Keratinocyte (primary cell): Measurements from ENCODE around the gene ABCC8. TPM values are rescaled to one million over a fixed set of nuclear protein-coding genes. Genes with fewer than 3 reads are reported as not detected.

ENCODE experiments used
- DNase-seq: peaks from one replicate; pipeline ENCODE4 v3.0.0-alpha.2; 2011; ENCODE audit warnings: low read depth, missing footprints, low spot score
- FAIRE-seq: peaks from 2 replicates; lab custom pipeline; 2011; peaks lifted over from hg19 to GRCh38; lab: Jason Lieb, UNC
- H2AFZ ChIP-seq: 2 replicates; pipeline ENCODE4 v1.6.0; 2012; ENCODE audit warnings: low read length, control low read depth, inconsistent platforms; ENCODE audit not compliant: control insufficient read depth
- H3K27ac ChIP-seq: 2 replicates; pipeline ENCODE4 v1.5.1; 2011; ENCODE audit warnings: low read length; ENCODE audit not compliant: control insufficient read depth, insufficient read depth
- H3K27me3 ChIP-seq: 3 replicates; pipeline ENCODE4 v1.6.0; 2011; ENCODE audit warnings: low read length; ENCODE audit not compliant: control insufficient read depth, insufficient read depth; ENCODE audit errors: extremely low read depth
- H3K36me3 ChIP-seq, 2 experiments: 2 replicates in 1 of 2; 3 replicates in 1 of 2; pipeline ENCODE4 v1.5.1; 2011; ENCODE audit warnings: low read length in 2 of 2, mild to moderate bottlenecking in 1 of 2; ENCODE audit not compliant: control insufficient read depth in 2 of 2, insufficient read depth in 2 of 2; ENCODE audit errors: extremely low read depth in 1 of 2
- H3K4me1 ChIP-seq: 3 replicates; pipeline ENCODE4 v1.5.1; 2011; ENCODE audit warnings: low read length; ENCODE audit not compliant: control insufficient read depth, insufficient read depth; ENCODE audit errors: extremely low read depth
- H3K4me2 ChIP-seq: 3 replicates; pipeline ENCODE4 v1.6.0; 2011; ENCODE audit warnings: low read depth, low read length; ENCODE audit not compliant: control insufficient read depth, insufficient read depth; ENCODE audit errors: extremely low read depth
- H3K4me3 ChIP-seq, 3 experiments: fragments of 200-600 bp in 1 of 3; sonication (generic) in 1 of 3; 2 replicates in 2 of 3; 3 replicates in 1 of 3; pipeline ENCODE4 v1.5.1; 2011 to 2016; ENCODE audit warnings: low read length in 3 of 3, mild to moderate bottlenecking in 3 of 3, control low read depth in 2 of 3, inconsistent platforms in 1 of 3, low read depth in 1 of 3, mixed read lengths in 1 of 3, mixed run types in 1 of 3, moderate library complexity in 1 of 3; ENCODE audit not compliant: control insufficient read depth in 2 of 3, insufficient read depth in 2 of 3; ENCODE audit errors: extremely low read depth in 1 of 3
- H3K79me2 ChIP-seq: 2 replicates; pipeline ENCODE4 v1.6.0; 2012; ENCODE audit warnings: low read length; ENCODE audit not compliant: control insufficient read depth, insufficient read depth
- H3K9ac ChIP-seq: 3 replicates; pipeline ENCODE4 v1.6.0; 2011; ENCODE audit warnings: low read length; ENCODE audit not compliant: control insufficient read depth, insufficient read depth; ENCODE audit errors: extremely low read depth
- H3K9me1 ChIP-seq: 3 replicates; pipeline ENCODE4 v1.6.0; 2011; ENCODE audit warnings: low read length; ENCODE audit not compliant: control insufficient read depth, insufficient read depth; ENCODE audit errors: extremely low read depth
- H3K9me3 ChIP-seq: 2 replicates; pipeline ENCODE4 v1.5.1; 2012; ENCODE audit warnings: low read depth, low read length; ENCODE audit not compliant: control insufficient read depth
- H4K20me1 ChIP-seq: 3 replicates; pipeline ENCODE4 v1.6.0; 2011; ENCODE audit warnings: low read length; ENCODE audit not compliant: control insufficient read depth, insufficient read depth; ENCODE audit errors: extremely low read depth
- CTCF ChIP-seq, 3 experiments: IDR thresholded peaks in 1 of 3; conservative IDR thresholded peaks in 1 of 3; optimal IDR thresholded peaks in 1 of 3; 2 replicates in 2 of 3; 3 replicates in 1 of 3; pipeline versions ENCODE3 to v1.5.1; 2011; ENCODE audit warnings: low read length in 3 of 3, mild to moderate bottlenecking in 3 of 3, moderate library complexity in 2 of 3, control low read depth in 1 of 3, inconsistent platforms in 1 of 3; ENCODE audit not compliant: insufficient read depth in 2 of 3; ENCODE audit errors: extremely low read depth in 1 of 3
- EZH2 ChIP-seq: IDR thresholded peaks from one replicate; pipeline ENCODE4 v1.6.1; 2012; ENCODE audit warnings: inconsistent platforms, mild to moderate bottlenecking, low read length, moderate library complexity
- dilution Hi-C: fragments of 300-500 bp; cut with MboI; formaldehyde crosslinking; loops from one replicate; pipeline ENCODE4 v1.7.0; 2020; ENCODE audit warnings: low sequenced_read_pairs; ENCODE audit not compliant: extremely low pct_ligation_motif_present
- polyA plus RNA-seq, 5 experiments: library from polyadenylated mRNA; depleted of rRNA in 3 of 5; stranded (reverse) in 3 of 5; stranded (forward) in 1 of 5; unstranded in 1 of 5; fragments of >200 nt; gene quantifications; 1 replicate in 1 of 5; 2 replicates in 3 of 5; 3 replicates in 1 of 5; pipeline versions ENCODE4 v1.2.1 to v1.2.3, GENCODE V29; 2011 to 2012; ENCODE audit warnings: missing spikeins in 2 of 5, low read depth in 1 of 5, low replicate concordance in 1 of 5

Gene ABCC8
- polyA plus RNA-seq, 1 donor (not counting 4 experiments of a cell fraction or from before 2014, with no cell fraction given): not detected

- no peak overlapping the region for H3K9ac ChIP-seq
- H3K27me3 ChIP-seq: no peaks in the 10 kb centered on the region
- no peak overlapping the region for H2AFZ ChIP-seq
- no peak for FAIRE-seq
- H3K36me3 ChIP-seq: no peaks in the 10 kb centered on the region
- H3K4me3 ChIP-seq: no peak overlapping the region
- no peaks in the 10 kb centered on the region for H3K4me1 ChIP-seq
- no peaks in the 10 kb centered on the region for H3K9me3 ChIP-seq
- no peaks in the 10 kb centered on the region for H3K79me2 ChIP-seq
- no peaks in the 10 kb centered on the region for H3K9me1 ChIP-seq
- DNase-seq: no peak
- H3K4me2 ChIP-seq: no peak overlapping the region
- no peaks in the 10 kb centered on the region for H4K20me1 ChIP-seq
- no peak for TF ChIP-seq EZH2
- TF ChIP-seq CTCF (optimal IDR thresholded peaks at IDR 0.05 in 1 of 3, IDR thresholded peaks at IDR 0.05 in 1 of 3, conservative IDR thresholded peaks at IDR 0.05 in 1 of 3; ENCODE audit: extremely low read depth in 1 of 3, insufficient read depth in 2 of 3, low read length in 3 of 3): no peak
- H3K27ac ChIP-seq: no peak overlapping the region
- dilution Hi-C loops: no loop called here
Measured at GRCh38 chr11:17449158-17449557, 27.5 kb downstream of the ABCC8 start.

DNA sequence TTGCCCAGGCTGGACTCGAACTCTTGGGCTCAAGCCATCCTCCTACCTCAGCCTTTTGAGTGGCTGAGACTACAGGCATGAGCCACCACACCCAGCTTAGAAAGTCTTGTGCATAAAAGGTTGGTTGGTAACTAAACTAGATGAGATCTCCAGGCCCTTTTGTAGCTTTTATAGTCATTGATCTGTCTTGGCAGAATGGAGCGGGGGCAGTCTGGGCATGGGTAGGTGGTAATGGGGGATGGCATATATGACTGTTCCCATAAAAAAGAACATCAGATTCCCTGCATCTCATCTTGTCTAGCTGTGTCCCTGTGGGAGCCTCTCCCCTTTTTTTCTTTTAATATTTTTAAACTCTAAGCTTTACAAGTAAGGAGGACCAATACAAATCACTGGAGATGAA lies 30.2 kb downstream of the ABCC8 start:
- no peak for DNase-seq
- Histone ChIP-seq H4K20me1 (no peaks in the 10 kb centered on the region), H3K27me3 (peaks cover 5% of the 10 kb centered on the region), H3K9me1 (no peaks in the 10 kb centered on the region), H3K79me2 (no peaks in the 10 kb centered on the region), H2AFZ (no peak overlapping the region), H3K4me1 (no peaks in the 10 kb centered on the region), H3K27ac (no peak overlapping the region), H3K4me3 (no peak overlapping the region), H3K36me3 (no peaks in the 10 kb centered on the region), H3K4me2 (no peak overlapping the region), H3K9ac (no peak overlapping the region), H3K9me3 (no peaks in the 10 kb centered on the region)
- dilution Hi-C loops: no loop called here
- FAIRE-seq: no peak
- TF ChIP-seq CTCF (optimal IDR thresholded peaks at IDR 0.05 in 1 of 3, IDR thresholded peaks at IDR 0.05 in 1 of 3, conservative IDR thresholded peaks at IDR 0.05 in 1 of 3; ENCODE audit: extremely low read depth in 1 of 3, insufficient read depth in 2 of 3, low read length in 3 of 3): no peak
- no peak for TF ChIP-seq EZH2
